Measurements from ENCODE around the gene ARPC4.
A peak's percentile ranks its signal among the peaks of the same experiment; 100 is the strongest.

ARPC4 gene

DNA sequence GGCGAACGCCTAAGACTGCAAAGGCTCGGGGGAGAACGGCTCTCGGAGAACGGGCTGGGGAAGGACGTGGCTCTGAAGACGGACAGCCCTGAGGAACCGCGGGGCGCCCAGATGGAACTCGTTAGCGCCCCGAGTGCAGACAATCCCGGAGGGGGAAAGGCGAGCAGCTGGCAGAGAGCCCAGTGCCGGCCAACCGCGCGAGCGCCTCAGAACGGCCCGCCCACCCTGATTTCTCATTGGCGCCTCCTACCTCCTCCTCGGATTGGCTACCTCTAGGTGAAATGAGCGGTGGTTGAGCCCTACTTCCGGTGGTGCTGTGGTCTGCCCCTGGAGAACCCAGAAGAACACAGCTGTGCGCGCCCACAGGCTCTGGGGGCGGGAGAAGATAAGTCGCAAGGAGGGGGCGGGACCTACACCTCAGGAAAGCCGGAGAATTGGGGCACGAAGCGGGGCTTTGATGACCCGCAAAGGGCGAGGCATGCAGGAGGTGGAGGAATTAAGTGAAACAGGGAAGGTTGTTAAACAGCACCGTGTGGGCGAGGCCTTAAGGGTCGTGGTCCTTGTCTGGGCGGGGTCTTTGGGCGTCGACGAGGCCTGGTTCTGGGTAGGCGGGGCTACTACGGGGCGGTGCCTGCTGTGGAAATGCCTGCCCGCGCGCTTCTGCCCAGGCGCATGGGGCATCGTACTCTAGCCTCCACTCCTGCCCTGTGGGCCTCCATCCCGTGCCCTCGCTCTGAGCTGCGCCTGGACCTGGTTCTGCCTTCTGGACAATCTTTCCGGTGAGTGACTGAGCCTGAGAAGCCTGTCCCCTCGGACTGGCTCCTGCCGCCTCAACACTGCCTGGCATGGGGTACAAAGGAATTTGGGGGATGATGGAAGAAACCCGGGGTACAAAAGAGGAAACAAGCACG lies 43.0 kb upstream of the ARPC4 start, which contains the start of gene OGG1:
Gene OGG1, plus strand, starts transcription at position 308 of the 911 bp plus-strand sequence. Its CDS starts 335 bp downstream, at position 643.
- Histone ChIP-seq H3K9me3 (ENCODE audit: insufficient read depth, low read length) (no peaks in the 10 kb centered on the region), H3K4me1 (ENCODE audit: low read length) (peaks cover 13% of the 10 kb centered on the region), H3K36me3 (replicated peaks; ENCODE audit: low read depth, low read length) (peaks cover 31% of the 10 kb centered on the region), H3K4me2 (ENCODE audit: low read length) (peak within 1 kb of the TSS; percentile 92), H4K20me1 (ENCODE audit: insufficient read depth, low read length) (no peaks in the 10 kb centered on the region), H3K9ac (ENCODE audit: low read length) (peak within 1 kb of the TSS; percentile 65), H3K27ac (ENCODE audit: low read length) (peak within 1 kb of the TSS; percentile 72), H3K79me2 (ENCODE audit: low read length) (peaks cover 15% of the 10 kb centered on the region), H3K4me3 (ENCODE audit: low read length) (peak within 1 kb of the TSS; percentile 94), H3K27me3 (ENCODE audit: low read depth, low read length) (no peaks in the 10 kb centered on the region), H2AFZ (ENCODE audit: low read depth, low read length) (peak within 1 kb of the TSS; percentile 66; the same call in 1 of the 2 replicates)
- TF ChIP-seq, protein P1, sequence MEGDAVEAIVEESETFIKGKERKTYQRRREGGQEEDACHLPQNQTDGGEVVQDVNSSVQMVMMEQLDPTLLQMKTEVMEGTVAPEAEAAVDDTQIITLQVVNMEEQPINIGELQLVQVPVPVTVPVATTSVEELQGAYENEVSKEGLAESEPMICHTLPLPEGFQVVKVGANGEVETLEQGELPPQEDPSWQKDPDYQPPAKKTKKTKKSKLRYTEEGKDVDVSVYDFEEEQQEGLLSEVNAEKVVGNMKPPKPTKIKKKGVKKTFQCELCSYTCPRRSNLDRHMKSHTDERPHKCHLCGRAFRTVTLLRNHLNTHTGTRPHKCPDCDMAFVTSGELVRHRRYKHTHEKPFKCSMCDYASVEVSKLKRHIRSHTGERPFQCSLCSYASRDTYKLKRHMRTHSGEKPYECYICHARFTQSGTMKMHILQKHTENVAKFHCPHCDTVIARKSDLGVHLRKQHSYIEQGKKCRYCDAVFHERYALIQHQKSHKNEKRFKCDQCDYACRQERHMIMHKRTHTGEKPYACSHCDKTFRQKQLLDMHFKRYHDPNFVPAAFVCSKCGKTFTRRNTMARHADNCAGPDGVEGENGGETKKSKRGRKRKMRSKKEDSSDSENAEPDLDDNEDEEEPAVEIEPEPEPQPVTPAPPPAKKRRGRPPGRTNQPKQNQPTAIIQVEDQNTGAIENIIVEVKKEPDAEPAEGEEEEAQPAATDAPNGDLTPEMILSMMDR (IDR thresholded peaks at IDR 0.05; ENCODE audit: low read depth, low read length): no peak
- no peak for TF ChIP-seq EZH2phosphoT487 (IDR thresholded peaks at IDR 0.05; ENCODE audit: low read depth)

DNA sequence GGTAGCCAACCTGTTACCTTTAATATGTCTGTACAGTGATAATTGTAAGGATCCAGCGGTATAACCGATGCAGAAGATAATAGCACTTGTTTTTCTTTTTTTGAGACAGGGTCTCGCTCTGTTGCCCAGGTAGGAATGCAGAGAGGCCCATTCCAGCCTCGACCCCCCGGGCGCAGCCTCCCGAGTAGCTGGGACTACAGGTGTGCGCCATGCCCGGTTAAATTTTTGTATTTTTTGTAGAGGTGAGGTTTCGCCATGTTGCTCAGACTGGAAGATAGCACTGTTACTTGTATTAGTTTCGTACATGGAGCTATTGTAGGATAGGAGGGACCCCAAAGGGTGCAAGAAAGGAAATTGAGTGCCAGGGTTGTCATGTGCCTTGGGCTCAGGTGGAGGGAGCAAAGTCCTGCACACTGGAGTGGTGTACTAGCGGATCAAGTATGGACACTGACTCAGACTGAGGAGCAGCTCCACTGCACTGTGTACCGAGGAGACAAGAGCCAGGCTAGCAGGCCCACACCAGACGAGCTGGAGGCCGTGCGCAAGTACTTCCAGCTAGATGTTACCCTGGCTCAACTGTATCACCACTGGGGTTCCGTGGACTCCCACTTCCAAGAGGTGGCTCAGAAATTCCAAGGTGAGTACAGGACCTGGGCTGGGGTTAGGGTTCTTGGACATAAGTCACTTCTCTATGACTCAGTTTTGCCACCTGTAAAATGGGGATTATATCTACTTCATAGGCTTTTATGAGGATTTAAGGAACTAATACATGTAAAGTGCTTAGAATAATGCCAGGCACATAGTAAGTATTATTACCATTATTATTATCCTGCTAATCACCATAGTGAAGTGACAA lies 42.1 kb upstream of the ARPC4 start:
- Histone ChIP-seq H3K79me2 (ENCODE audit: low read length) (peaks cover 15% of the 10 kb centered on the region), H2AFZ (ENCODE audit: low read depth, low read length) (peak overlapping the region; percentile 66; the same call in 1 of the 2 replicates), H3K9me3 (ENCODE audit: insufficient read depth, low read length) (no peaks in the 10 kb centered on the region), H3K27ac (ENCODE audit: low read length) (peak overlapping the region; percentile 72), H3K9ac (ENCODE audit: low read length) (peak overlapping the region; percentile 65), H3K4me3 (ENCODE audit: low read length) (peak overlapping the region; percentile 94), H3K4me2 (ENCODE audit: low read length) (peak overlapping the region; percentile 92), H4K20me1 (ENCODE audit: insufficient read depth, low read length) (no peaks in the 10 kb centered on the region), H3K27me3 (ENCODE audit: low read depth, low read length) (no peaks in the 10 kb centered on the region), H3K36me3 (replicated peaks; ENCODE audit: low read depth, low read length) (peaks cover 27% of the 10 kb centered on the region), H3K4me1 (ENCODE audit: low read length) (peaks cover 13% of the 10 kb centered on the region)
- TF ChIP-seq, protein P1 (IDR thresholded peaks at IDR 0.05; ENCODE audit: low read depth, low read length): no peak
- no peak for TF ChIP-seq EZH2phosphoT487 (IDR thresholded peaks at IDR 0.05; ENCODE audit: low read depth)

DNA sequence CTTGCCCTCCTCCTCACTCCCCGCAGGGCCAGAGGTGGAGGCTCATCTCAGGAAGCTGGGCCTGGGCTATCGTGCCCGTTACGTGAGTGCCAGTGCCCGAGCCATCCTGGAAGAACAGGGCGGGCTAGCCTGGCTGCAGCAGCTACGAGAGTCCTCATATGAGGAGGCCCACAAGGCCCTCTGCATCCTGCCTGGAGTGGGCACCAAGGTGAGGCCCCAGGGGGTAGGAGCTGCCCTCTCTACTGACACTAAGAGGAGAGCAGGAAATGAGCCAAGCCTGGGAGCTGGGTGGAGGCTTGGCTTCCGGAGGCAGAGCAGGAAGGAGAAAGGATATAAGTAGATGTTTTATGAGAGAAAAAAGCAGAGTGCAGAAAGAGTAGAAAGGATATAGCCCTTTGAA lies 38.2 kb upstream of the ARPC4 start:
- no peak overlapping the region for H2AFZ ChIP-seq (ENCODE audit: low read depth, low read length)
- peaks cover 8% of the 10 kb centered on the region for H3K4me1 ChIP-seq (ENCODE audit: low read length)
- H3K36me3 ChIP-seq (replicated peaks; ENCODE audit: low read depth, low read length): peaks cover 9% of the 10 kb centered on the region
- H3K27me3 ChIP-seq (ENCODE audit: low read depth, low read length): no peaks in the 10 kb centered on the region
- no peak overlapping the region for H3K9ac ChIP-seq (ENCODE audit: low read length)
- no peak overlapping the region for H3K27ac ChIP-seq (ENCODE audit: low read length)
- TF ChIP-seq EZH2phosphoT487 (IDR thresholded peaks at IDR 0.05; ENCODE audit: low read depth): no peak
- TF ChIP-seq, protein P1 (IDR thresholded peaks at IDR 0.05; ENCODE audit: low read depth, low read length): no peak
- peaks cover 15% of the 10 kb centered on the region for H3K79me2 ChIP-seq (ENCODE audit: low read length)
- H3K4me2 ChIP-seq (ENCODE audit: low read length): no peak overlapping the region
- no peaks in the 10 kb centered on the region for H4K20me1 ChIP-seq (ENCODE audit: insufficient read depth, low read length)
- H3K4me3 ChIP-seq (ENCODE audit: low read length): no peak overlapping the region
- H3K9me3 ChIP-seq (ENCODE audit: insufficient read depth, low read length): no peaks in the 10 kb centered on the region

All from OCI-LY3 (cell line).